Calu3 (cell line): Measurements from ENCODE around the gene GALNT6. TPM values are rescaled to one million over a fixed set of nuclear protein-coding genes. Genes with fewer than 3 reads are reported as not detected.

ENCODE experiments used
- BruUV-seq: library from RNA; stranded (reverse); fragments of 400-500 nt; replicated peaks from 2 replicates; lab custom pipeline; 2021; lab: Mats Ljungman, UMichigan
- CTCF ChIA-PET: fragments of 300-600 bp; sonication (Branson Sonifier 250); formaldehyde crosslinking; loops from one replicate; lab custom pipeline; 2022; ENCODE audit warnings: antibody characterized with exemption; lab: Charles Lee
- DNase-seq: peaks from one replicate; pipeline ENCODE4 v3.0.0; 2022
- H3K27ac Mint-ChIP-seq: one replicate; pipeline ENCODE4 v1.8.0; 2022; ENCODE audit warnings: mixed read lengths; ENCODE audit not compliant: unreplicated experiment
- H3K27me3 Mint-ChIP-seq: one replicate; pipeline ENCODE4 v1.8.0; 2022; ENCODE audit warnings: mixed read lengths; ENCODE audit not compliant: unreplicated experiment
- H3K36me3 Mint-ChIP-seq: one replicate; pipeline ENCODE4 v1.8.0; 2022; ENCODE audit warnings: mild to moderate bottlenecking, moderate library complexity, mixed read lengths; ENCODE audit not compliant: insufficient read depth, unreplicated experiment
- H3K4me1 Mint-ChIP-seq: one replicate; pipeline ENCODE4 v1.8.0; 2022; ENCODE audit warnings: mild to moderate bottlenecking, low read depth, mixed read lengths; ENCODE audit not compliant: unreplicated experiment
- H3K4me3 Mint-ChIP-seq: one replicate; pipeline ENCODE4 v1.8.0; 2022; ENCODE audit warnings: mild to moderate bottlenecking, low read depth, moderate library complexity, mixed read lengths; ENCODE audit not compliant: unreplicated experiment
- H3K9me3 Mint-ChIP-seq: one replicate; pipeline ENCODE4 v1.8.0; 2022; ENCODE audit warnings: low read depth, mixed read lengths; ENCODE audit not compliant: unreplicated experiment
- CTCF ChIP-seq: fragments of 200-600 bp; IDR thresholded peaks from one replicate; pipeline ENCODE4 v1.8.0; 2022; ENCODE audit warnings: antibody characterized with exemption; ENCODE audit not compliant: unreplicated experiment
- intact Hi-C: fragments of 100-400 bp; cut with micrococcal nuclease; formaldehyde crosslinking; loops from one replicate; pipeline ENCODE4 v1.10.0; 2022; ENCODE audit not compliant: unreplicated experiment
- total RNA-seq: library from RNA; stranded (reverse); gene quantifications from 2 replicates; pipeline ENCODE4 v1.2.3, GENCODE V29; 2022

GALNT6 gene
- total RNA-seq, 1 experiment from 2014 or later, result 45.3 TPM

DNA sequence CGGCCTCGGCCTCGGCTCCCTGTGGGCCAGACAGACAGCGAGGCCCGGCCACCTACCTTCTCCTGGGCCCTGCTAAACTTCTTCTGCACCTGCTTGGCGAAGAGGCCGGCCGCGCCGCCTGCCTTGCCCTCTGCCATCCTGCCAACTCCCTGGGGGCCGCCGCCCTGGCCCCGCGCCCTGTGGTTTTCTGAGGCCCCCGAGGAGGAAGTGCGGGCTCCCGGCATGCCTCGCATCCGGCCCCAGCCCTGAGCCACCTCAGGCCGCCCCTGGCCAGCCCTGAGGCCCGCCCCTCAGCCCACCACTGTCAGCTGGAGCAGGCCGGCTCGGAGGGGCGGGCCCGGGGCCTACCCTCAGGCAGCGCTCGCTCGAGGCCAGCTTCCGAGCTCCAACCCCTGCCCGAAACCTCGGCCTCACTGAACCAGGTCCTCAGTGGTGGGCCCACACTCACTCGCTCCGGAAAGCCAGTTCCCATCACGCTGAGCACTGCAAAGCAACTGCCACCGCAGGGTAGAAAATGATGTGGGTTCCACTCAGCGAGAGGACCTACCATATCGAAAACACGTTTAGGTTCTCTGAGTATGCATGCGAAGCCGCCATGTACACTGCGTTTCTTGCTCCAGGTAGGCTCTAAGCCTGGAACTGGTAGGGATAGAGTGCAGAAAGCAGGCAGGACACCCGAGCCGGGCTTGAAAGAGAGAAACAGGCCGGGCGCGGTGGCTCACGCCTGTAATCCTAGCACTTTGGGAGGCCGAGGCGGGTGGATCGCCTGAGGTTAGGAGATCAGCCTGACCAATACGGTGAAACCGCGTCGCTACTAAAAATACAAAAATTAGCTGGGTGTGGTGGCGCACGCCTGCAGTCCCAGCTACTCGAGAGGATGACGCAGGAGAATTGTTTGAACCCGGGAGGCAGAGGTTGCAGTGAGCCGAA lies 67.0 kb downstream of the GALNT6 start, which contains the start of gene BIN2:
TSS of gene BIN2 (minus strand) at position 209 of the 930 bp plus-strand sequence. CDS start at position 137, 72 bp downstream.
- no peaks in the 10 kb centered on the region for H3K9me3 Mint-ChIP-seq
- peaks cover 22% of the 10 kb centered on the region for H3K4me1 Mint-ChIP-seq
- CTCF ChIA-PET, result no interaction called here
- H3K27me3 Mint-ChIP-seq, result no peaks in the 10 kb centered on the region
- H3K27ac Mint-ChIP-seq, result no peak within 1 kb of the TSS
- H3K4me3 Mint-ChIP-seq, result no peak within 1 kb of the TSS
- no peak for TF ChIP-seq CTCF
- DNase-seq, result no peak
- BruUV-seq, result no TSS peak
- intact Hi-C loops, result no loop called here
- H3K36me3 Mint-ChIP-seq, result no peaks in the 10 kb centered on the region

DNA sequence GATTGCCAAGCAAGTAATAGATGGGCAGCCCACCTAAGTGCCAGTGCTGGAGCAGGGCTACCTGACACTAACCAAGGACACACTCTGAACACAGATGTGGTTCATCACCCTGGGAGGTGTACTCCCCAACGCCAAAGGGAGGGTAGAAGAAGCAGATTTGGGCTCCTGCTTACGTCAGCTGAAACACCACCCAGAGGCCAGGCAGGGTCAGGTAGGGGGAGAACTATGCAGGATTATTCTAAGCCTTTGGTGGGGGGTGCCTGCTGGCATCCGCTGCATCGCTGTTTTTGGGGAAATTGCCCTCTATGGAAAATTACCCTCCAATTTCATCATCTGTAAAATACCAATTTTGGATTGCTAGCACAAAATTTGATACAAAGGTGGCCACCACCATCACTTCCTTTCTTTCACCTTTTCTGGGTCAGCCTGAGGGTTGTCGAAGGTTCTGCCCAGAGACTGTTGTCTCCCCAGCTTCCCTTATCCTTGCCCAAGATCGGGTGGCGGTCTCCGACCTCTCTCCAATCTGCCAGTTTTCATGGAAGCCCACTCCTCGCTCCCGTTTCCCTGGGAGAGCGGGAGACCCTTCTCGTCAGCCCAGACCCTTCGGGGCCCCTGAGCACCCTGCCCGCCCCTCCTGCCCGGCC lies 67.8 kb downstream of the GALNT6 start:
- BruUV-seq, result no TSS peak
- Mint-ChIP-seq H3K4me1 (peaks cover 30% of the 10 kb centered on the region), H3K27me3 (no peaks in the 10 kb centered on the region), H3K4me3 (no peak overlapping the region), H3K27ac (no peak overlapping the region), H3K36me3 (no peaks in the 10 kb centered on the region), H3K9me3 (no peaks in the 10 kb centered on the region)
- intact Hi-C loops, result no loop called here
- DNase-seq, result no peak
- CTCF ChIA-PET, result no interaction called here
- TF ChIP-seq CTCF, result no peak

DNA sequence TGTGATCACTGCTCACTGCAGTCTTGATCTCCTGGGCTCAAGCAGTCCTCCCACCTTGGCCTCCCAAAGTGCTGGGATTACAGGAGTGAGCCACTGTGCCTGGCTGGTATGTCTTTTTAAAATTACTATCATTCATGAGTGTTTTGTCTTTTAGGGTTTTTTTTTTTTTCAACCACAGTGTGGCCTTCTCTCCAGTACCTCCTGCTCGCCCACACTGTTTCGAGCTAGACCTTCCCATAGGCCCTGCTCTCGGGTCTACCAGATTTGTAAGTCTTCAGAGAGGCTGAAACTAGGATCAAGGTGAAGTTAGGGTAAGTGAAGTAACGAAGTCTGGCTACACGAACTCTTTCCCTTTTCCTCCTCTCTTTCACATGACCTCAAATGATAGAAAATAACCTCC lies 68.8 kb downstream of the GALNT6 start:
- Mint-ChIP-seq H3K27me3 (no peaks in the 10 kb centered on the region), H3K27ac (no peak overlapping the region)
- CTCF ChIA-PET, result no interaction called here

DNA sequence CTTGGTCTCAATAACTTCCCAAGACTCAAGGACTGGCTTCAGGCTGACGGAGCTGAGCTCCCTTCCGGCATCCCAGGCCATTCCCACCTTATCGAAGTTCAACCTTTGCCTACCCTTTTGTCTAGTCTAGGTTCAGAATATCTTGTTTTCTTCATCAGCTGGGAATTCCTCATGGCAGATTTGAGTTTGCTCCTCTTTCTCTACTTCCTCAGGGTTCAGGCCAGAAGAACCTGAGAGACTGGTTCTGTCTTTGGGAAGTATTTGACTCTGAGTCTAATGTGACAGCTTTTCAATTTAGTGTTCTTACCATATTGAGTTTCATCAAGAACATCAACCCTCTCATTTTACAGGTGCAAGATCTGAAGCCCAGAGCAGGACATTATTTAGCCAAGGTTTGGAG lies 69.3 kb downstream of the GALNT6 start:
- H3K4me3 Mint-ChIP-seq, result no peak overlapping the region
- H3K27me3 Mint-ChIP-seq, result no peaks in the 10 kb centered on the region
- H3K36me3 Mint-ChIP-seq, result no peaks in the 10 kb centered on the region
- H3K27ac Mint-ChIP-seq, result no peak overlapping the region
- CTCF ChIA-PET, result no interaction called here
- no peak for DNase-seq
- peaks cover 25% of the 10 kb centered on the region for H3K4me1 Mint-ChIP-seq
- no peaks in the 10 kb centered on the region for H3K9me3 Mint-ChIP-seq
- TF ChIP-seq CTCF, result no peak
- no TSS peak for BruUV-seq
- intact Hi-C loops, result no loop called here

More for the DNA sequence above, 68.8 kb downstream of the GALNT6 start:
- Mint-ChIP-seq H3K4me3 (no peak overlapping the region), H3K4me1 (peaks cover 31% of the 10 kb centered on the region), H3K9me3 (no peaks in the 10 kb centered on the region), H3K36me3 (no peaks in the 10 kb centered on the region)
- TF ChIP-seq CTCF, result no peak
- no peak for DNase-seq
- intact Hi-C loops, result no loop called here
- no TSS peak for BruUV-seq
